SH-SY5Y (cell line): ENCODE measurements around the gene KANSL1.

Experiments
- GATA2 ChIP-seq: IDR thresholded peaks from 2 replicates; pipeline ENCODE4 v1.6.1; 2011; ENCODE audit warnings: mild to moderate bottlenecking, low read depth, low read length
- GATA3 ChIP-seq: IDR thresholded peaks from 2 replicates; pipeline ENCODE4 v1.6.1; 2011; ENCODE audit warnings: low read depth, mild to moderate bottlenecking, low read length, moderate library complexity

DNA sequence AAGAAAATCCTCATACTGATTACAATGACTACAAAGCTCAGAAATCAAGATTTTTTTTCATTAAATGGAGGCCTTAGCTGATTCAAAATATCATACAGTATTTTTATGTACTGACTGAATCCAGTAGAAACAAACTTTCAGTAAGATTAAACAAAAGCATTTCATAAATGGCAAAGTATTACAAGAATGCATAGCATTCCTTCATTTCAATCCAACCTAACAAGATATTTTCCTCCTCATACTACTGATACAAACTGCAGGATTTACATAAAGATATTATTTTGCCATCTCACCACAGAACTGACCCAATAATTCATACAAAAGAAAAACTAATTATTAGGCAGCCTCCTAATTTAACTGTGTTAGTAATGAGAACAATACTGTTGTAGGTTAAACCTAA, 6.2 kb upstream of the KANSL1 start:
- TF ChIP-seq GATA2 (no peak), GATA3 (no peak)
